NT2/D1 (cell line): ENCODE data around the gene GSTM2.

Experiments used
- SUZ12 ChIP-seq: IDR thresholded peaks from 2 replicates; pipeline ENCODE4 v1.6.1; 2011; ENCODE audit not compliant: insufficient read length, insufficient read depth; ENCODE audit errors: extremely low read depth
- YY1 ChIP-seq: IDR thresholded peaks from 2 replicates; pipeline ENCODE4 v1.6.1; 2011; ENCODE audit not compliant: insufficient read length, insufficient read depth
- ZNF274 ChIP-seq: IDR thresholded peaks from 2 replicates; pipeline ENCODE4 v1.6.1; 2011; ENCODE audit warnings: mild to moderate bottlenecking, low read depth, low read length

- TF ChIP-seq YY1: no peak
- no peak for TF ChIP-seq SUZ12
- TF ChIP-seq ZNF274: no peak
These were observed 28.0 kb upstream of the GSTM2 start for GRCh38 chr1:109639841-109640184.
